CD4-positive, alpha-beta T cell (primary cell): ENCODE results near the gene DENND1A. TPM values are rescaled to one million over a fixed set of nuclear protein-coding genes. Genes with fewer than 3 reads are reported as not detected.

Experiments used
- ATAC-seq: fragments of 200-7000 bp; cut with Tn5 transposase; one replicate; pipeline ENCODE4 v1.10.0; 2022; ENCODE audit warnings: mild to moderate bottlenecking; ENCODE audit not compliant: poor library complexity
- CTCF ChIA-PET: fragments of 350-600 bp; sonication (Branson Sonifier 250); formaldehyde crosslinking; loops from one replicate; lab custom pipeline; 2021; ENCODE audit warnings: antibody characterized with exemption, inconsistent platforms; lab: Charles Lee
- POLR2A ChIA-PET: fragments of 350-600 bp; sonication (Branson Sonifier 250); formaldehyde crosslinking; loops from one replicate; lab custom pipeline; 2021; ENCODE audit warnings: antibody characterized with exemption, inconsistent platforms; lab: Charles Lee
- DNase-seq, 14 experiments: peaks; one replicate each; pipeline ENCODE4 v3.0.0-alpha.2; 2013 to 2020; ENCODE audit warnings: mixed read lengths in 2 of 14
- H3K27ac ChIP-seq, 2 donors: one replicate each; pipeline versions ENCODE4 v1.5.1 to v1.7.0; 2013; ENCODE audit warnings: low read length in 2 of 2, low read depth in 1 of 2, mild to moderate bottlenecking in 1 of 2
- H3K27me3 ChIP-seq, 2 experiments: 1 replicate in 1 of 2; 2 replicates in 1 of 2; pipeline versions ENCODE4 v1.6.1 to v1.7.0; 2013; ENCODE audit warnings: low read length in 2 of 2, control low read depth in 1 of 2, mild to moderate bottlenecking in 1 of 2, moderate library complexity in 1 of 2; ENCODE audit not compliant: insufficient read depth in 2 of 2, control insufficient read depth in 1 of 2
- H3K36me3 ChIP-seq: one replicate; pipeline ENCODE4 v1.6.1; 2013; ENCODE audit warnings: low read length, control low read depth; ENCODE audit not compliant: insufficient read depth
- H3K4me1 ChIP-seq: one replicate; pipeline ENCODE4 v1.6.1; 2013; ENCODE audit warnings: low read length, control low read depth; ENCODE audit not compliant: insufficient read depth
- H3K4me3 ChIP-seq: one replicate; pipeline ENCODE4 v1.5.1; 2013; ENCODE audit warnings: mild to moderate bottlenecking, low read length, moderate library complexity
- H3K9me3 ChIP-seq, 2 experiments: 1 replicate in 1 of 2; 2 replicates in 1 of 2; pipeline versions ENCODE4 v1.6.1 to v1.7.0; 2013; ENCODE audit warnings: low read length in 2 of 2, mild to moderate bottlenecking in 2 of 2, control low read depth in 1 of 2, moderate library complexity in 1 of 2; ENCODE audit not compliant: control insufficient read depth in 1 of 2, insufficient read depth in 1 of 2
- H3K27ac Mint-ChIP-seq: one replicate; pipeline ENCODE4 v1.8.0; 2020; ENCODE audit warnings: mixed read lengths
- H3K27me3 Mint-ChIP-seq: one replicate; pipeline ENCODE4 v1.8.0; 2021; ENCODE audit warnings: mixed read lengths
- H3K36me3 Mint-ChIP-seq: one replicate; pipeline ENCODE4 v1.8.0; 2021; ENCODE audit warnings: low read depth, mixed read lengths
- H3K4me1 Mint-ChIP-seq: one replicate; pipeline ENCODE4 v1.8.0; 2021; ENCODE audit warnings: low read depth, mixed read lengths
- H3K4me3 Mint-ChIP-seq: one replicate; pipeline ENCODE4 v1.8.0; 2020; ENCODE audit warnings: mild to moderate bottlenecking, mixed read lengths
- H3K9me3 Mint-ChIP-seq: one replicate; pipeline ENCODE4 v1.8.0; 2020; ENCODE audit warnings: mixed read lengths
- intact Hi-C, 2 experiments: fragments of 100-400 bp; cut with DNase I in 1 of 2; cut with micrococcal nuclease in 1 of 2; formaldehyde crosslinking; loops; one replicate each; pipeline versions ENCODE4 v1.15.1 to v1.9.0; 2023 to 2025; cut with DNase I, micrococcal nuclease
- total RNA-seq, 174 experiments: library from RNA in 2 of 174; stranded (reverse) in 2 of 174; gene quantifications; one replicate each; pipeline ENCODE4 v1.2.3 and lab custom pipeline; 2021 to 2026
- TF ChIP-seq, protein P1 (sequence below): fragments of 200-600 bp; IDR thresholded peaks from one replicate; pipeline ENCODE4 v1.8.0; 2022; ENCODE audit warnings: antibody characterized with exemption, mild to moderate bottlenecking

The DENND1A gene
- total RNA-seq, 2 experiments from 2014 or later = 20.0 to 20.6 TPM

DNA sequence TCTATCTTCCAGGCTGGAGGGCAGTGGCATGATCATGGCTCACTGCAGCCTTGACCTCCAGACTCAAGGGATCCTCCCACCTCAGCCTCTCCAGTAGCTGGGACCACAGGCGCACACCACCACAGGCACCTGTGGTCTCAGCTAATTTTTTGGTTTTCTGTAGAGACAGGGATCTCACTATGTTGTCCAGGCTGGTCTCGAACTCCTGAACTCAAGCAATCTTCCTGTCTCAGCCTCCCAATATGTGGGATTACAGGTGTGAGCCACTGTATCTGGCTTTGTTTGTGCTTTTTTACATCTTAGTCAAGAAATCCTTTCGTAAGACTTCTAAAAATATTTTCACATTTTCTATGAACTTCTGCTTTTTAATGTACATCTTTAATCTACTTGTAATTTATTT is 116.9 kb downstream of the DENND1A start:
- intact Hi-C loops = no loop called here

DNA sequence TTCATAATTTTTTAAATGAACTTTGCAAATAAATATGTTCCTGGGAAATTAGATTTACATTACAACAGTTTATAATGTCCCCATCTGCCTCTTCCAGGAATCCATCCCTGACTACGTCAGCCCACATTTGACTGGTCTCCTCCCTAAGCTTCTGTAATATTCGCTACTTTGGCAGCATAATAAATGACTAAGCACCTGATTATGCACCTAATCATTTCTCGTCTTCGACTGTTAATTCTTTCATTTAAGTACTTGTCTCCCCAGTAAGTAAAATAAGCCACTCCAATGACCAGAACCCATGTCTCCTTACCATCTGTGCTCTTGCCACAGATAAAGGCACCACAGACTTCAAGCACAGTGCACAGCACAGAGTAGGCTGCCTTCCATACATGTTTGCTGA is 122.7 kb downstream of the DENND1A start:
- TF ChIP-seq, protein P1, sequence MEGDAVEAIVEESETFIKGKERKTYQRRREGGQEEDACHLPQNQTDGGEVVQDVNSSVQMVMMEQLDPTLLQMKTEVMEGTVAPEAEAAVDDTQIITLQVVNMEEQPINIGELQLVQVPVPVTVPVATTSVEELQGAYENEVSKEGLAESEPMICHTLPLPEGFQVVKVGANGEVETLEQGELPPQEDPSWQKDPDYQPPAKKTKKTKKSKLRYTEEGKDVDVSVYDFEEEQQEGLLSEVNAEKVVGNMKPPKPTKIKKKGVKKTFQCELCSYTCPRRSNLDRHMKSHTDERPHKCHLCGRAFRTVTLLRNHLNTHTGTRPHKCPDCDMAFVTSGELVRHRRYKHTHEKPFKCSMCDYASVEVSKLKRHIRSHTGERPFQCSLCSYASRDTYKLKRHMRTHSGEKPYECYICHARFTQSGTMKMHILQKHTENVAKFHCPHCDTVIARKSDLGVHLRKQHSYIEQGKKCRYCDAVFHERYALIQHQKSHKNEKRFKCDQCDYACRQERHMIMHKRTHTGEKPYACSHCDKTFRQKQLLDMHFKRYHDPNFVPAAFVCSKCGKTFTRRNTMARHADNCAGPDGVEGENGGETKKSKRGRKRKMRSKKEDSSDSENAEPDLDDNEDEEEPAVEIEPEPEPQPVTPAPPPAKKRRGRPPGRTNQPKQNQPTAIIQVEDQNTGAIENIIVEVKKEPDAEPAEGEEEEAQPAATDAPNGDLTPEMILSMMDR = no peak
- H3K4me1 Mint-ChIP-seq = no peaks in the 10 kb centered on the region
- ChIA-PET POLR2A (no interaction called here), CTCF (no interaction called here)
- H3K27me3 Mint-ChIP-seq = no peaks in the 10 kb centered on the region
- Histone ChIP-seq H3K36me3 (no peaks in the 10 kb centered on the region), H3K27ac (no peak overlapping the region), H3K27me3 (no peaks in the 10 kb centered on the region), H3K4me1 (no peaks in the 10 kb centered on the region), H3K4me3 (no peak overlapping the region), H3K9me3 (no peaks in the 10 kb centered on the region)
- no peak for DNase-seq
- ATAC-seq = no peak
- no peaks in the 10 kb centered on the region for H3K9me3 Mint-ChIP-seq
- no peak overlapping the region for H3K27ac Mint-ChIP-seq
- intact Hi-C loops = no loop called here
- no peak overlapping the region for H3K4me3 Mint-ChIP-seq
- H3K36me3 Mint-ChIP-seq = no peaks in the 10 kb centered on the region

More for the DNA sequence above, 116.9 kb downstream of the DENND1A start:
- H3K36me3 ChIP-seq = no peaks in the 10 kb centered on the region
- POLR2A ChIA-PET = no interaction called here
- no peaks in the 10 kb centered on the region for H3K4me1 ChIP-seq
- Mint-ChIP-seq H3K4me3 (no peak overlapping the region), H3K27ac (no peak overlapping the region), H3K9me3 (no peaks in the 10 kb centered on the region), H3K36me3 (no peaks in the 10 kb centered on the region), H3K27me3 (no peaks in the 10 kb centered on the region), H3K4me1 (no peaks in the 10 kb centered on the region)
- no peaks in the 10 kb centered on the region for H3K9me3 ChIP-seq
- CTCF ChIA-PET = no interaction called here
- no peak overlapping the region for H3K4me3 ChIP-seq
- no peaks in the 10 kb centered on the region for H3K27me3 ChIP-seq
- DNase-seq (no peak), ATAC-seq (no peak)
- TF ChIP-seq, protein P1 = no peak
- H3K27ac ChIP-seq = no peak overlapping the region

DNA sequence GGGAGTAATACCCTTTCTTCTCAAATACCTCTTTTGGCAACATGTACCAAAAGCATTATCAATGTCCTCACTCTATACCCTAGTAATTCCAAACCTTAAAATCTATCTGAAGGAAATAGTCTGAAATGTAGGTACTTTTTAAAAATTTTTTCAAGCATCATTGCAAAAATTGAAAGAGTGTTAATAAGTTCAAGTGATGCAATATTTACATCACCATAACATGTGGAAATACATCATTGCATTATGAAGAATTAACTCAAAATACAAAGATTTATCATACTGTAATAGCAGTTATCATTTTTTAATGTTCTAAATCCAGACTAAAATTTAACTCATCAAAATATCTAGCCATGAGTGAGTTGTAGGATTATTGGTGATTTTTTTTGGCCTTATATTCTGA is 123.1 kb downstream of the DENND1A start:
- H3K27me3 ChIP-seq = no peaks in the 10 kb centered on the region
- DNase-seq = no peak
- no peak for ATAC-seq
- H3K27ac ChIP-seq = no peak overlapping the region
- H3K4me3 ChIP-seq = no peak overlapping the region
- CTCF ChIA-PET = no interaction called here
- Mint-ChIP-seq H3K36me3 (no peaks in the 10 kb centered on the region), H3K4me1 (no peaks in the 10 kb centered on the region), H3K27ac (no peak overlapping the region), H3K27me3 (no peaks in the 10 kb centered on the region), H3K4me3 (no peak overlapping the region), H3K9me3 (no peaks in the 10 kb centered on the region)
- no peaks in the 10 kb centered on the region for H3K4me1 ChIP-seq
- intact Hi-C loops = no loop called here
- H3K36me3 ChIP-seq = no peaks in the 10 kb centered on the region
- TF ChIP-seq, protein P1 = no peak
- H3K9me3 ChIP-seq = no peaks in the 10 kb centered on the region
- POLR2A ChIA-PET = no interaction called here
